GM12864 (cell line): Measurements from ENCODE around the gene TRRAP.

Experiments
- DNase-seq: peaks from one replicate; pipeline ENCODE4 v3.0.0-alpha.2; 2011; ENCODE audit warnings: low read depth
- H3K4me3 ChIP-seq: 2 replicates; pipeline ENCODE4 v1.5.1; 2011; ENCODE audit warnings: mild to moderate bottlenecking, low read depth, low read length, control low read depth
- TF ChIP-seq, protein P1 (sequence below): IDR thresholded peaks from 2 replicates; pipeline ENCODE4 v1.5.1; 2011; ENCODE audit warnings: low read depth, mild to moderate bottlenecking, moderate library complexity, low read length, control low read depth, inconsistent platforms; ENCODE audit errors: missing control alignments

Gene TRRAP

DNA sequence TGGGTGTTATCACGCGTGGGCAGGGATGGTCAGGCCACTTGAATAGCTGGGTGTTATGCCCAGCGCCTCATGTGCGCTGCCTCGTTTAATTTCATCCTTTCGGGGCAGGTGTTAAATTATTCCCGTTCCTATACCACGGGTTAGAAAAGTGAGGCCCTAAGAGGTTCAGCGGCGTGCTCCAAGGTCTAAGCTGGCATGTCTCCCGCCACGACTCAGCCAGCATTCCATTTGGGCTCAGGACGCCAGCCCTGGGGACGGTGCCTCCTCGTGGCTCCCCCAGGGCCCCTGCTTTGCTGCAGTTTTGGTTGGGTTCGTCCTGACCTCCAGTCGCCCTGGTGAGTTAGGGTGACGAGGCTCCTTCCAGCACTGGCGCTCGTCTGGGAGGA lies 124.5 kb downstream of the TRRAP start:
- TF ChIP-seq, protein P1, sequence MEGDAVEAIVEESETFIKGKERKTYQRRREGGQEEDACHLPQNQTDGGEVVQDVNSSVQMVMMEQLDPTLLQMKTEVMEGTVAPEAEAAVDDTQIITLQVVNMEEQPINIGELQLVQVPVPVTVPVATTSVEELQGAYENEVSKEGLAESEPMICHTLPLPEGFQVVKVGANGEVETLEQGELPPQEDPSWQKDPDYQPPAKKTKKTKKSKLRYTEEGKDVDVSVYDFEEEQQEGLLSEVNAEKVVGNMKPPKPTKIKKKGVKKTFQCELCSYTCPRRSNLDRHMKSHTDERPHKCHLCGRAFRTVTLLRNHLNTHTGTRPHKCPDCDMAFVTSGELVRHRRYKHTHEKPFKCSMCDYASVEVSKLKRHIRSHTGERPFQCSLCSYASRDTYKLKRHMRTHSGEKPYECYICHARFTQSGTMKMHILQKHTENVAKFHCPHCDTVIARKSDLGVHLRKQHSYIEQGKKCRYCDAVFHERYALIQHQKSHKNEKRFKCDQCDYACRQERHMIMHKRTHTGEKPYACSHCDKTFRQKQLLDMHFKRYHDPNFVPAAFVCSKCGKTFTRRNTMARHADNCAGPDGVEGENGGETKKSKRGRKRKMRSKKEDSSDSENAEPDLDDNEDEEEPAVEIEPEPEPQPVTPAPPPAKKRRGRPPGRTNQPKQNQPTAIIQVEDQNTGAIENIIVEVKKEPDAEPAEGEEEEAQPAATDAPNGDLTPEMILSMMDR, result no peak
- no peak overlapping the region for H3K4me3 ChIP-seq
- no peak for DNase-seq

DNA sequence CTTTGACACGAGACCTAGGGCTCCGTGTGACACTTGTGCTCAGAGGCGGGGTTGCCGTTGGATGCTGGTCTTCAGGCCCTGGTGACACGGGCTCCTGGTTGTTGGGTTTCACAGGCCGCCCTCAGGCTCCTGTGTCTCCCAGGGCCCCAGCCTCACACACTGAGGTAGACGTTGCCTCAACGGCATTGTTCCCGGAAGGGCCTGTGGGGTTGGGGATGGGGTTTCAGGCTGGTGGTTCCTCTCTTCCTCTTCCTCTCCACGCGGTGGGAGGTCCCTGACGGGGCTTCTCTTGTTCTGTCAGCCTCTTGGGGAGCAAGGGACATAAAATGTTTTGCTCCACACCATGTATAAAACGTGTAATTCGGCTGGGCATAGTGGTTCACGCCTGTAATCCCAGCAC lies 125.1 kb downstream of the TRRAP start:
- TF ChIP-seq, protein P1, result no peak
- H3K4me3 ChIP-seq, result no peak overlapping the region
- DNase-seq, result no peak

DNA sequence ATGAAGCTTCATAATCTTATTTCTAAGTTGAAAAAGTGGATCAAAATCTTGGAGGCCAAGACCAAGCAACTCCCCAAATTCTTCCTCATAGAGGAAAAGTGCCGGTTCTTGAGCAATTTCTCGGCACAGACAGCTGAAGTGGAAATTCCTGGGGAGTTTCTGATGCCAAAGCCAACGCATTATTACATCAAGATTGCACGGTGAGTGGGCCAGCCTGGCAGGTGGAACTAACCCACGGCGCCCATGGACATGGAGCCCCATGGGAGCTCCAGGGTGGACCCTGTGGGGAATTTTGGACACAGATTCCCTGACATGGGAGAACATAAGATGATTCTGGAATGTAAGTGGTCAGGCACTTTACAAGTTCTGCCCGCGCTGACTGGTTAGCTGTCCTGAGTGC lies 125.9 kb downstream of the TRRAP start:
- TF ChIP-seq, protein P1, result no peak
- DNase-seq, result no peak
- no peak overlapping the region for H3K4me3 ChIP-seq

DNA sequence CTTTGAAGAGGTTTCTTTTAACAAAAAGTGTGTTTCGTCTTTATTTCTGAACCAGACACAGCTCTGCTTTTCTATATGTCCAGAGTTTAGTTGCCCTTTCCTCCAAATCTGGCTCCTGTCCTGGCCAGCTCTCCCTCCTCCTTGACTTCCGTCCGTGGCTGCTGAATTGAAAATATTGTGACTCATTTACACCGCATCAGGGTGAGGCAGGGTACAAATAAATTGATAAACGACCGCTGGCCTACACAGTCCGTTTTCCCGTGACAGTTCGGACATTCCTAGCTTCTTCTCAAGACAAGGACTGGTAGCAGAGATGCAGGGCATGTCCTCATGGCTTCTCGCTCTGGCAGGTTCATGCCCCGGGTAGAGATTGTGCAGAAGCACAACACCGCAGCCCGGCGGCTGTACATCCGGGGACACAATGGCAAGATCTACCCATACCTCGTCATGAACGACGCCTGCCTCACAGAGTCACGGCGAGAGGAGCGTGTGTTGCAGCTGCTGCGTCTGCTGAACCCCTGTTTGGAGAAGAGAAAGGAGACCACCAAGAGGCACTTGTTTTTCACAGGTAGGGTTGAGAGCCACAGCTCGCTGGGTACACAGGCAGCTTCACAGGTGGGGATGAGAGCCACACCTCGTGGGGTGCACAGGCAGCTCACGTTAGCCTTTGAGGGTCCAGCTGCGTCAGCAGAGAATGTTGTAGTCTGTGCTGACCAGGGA lies 126.6 kb downstream of the TRRAP start:
- TF ChIP-seq, protein P1, result no peak
- no peak for DNase-seq
- H3K4me3 ChIP-seq, result no peak overlapping the region

DNA sequence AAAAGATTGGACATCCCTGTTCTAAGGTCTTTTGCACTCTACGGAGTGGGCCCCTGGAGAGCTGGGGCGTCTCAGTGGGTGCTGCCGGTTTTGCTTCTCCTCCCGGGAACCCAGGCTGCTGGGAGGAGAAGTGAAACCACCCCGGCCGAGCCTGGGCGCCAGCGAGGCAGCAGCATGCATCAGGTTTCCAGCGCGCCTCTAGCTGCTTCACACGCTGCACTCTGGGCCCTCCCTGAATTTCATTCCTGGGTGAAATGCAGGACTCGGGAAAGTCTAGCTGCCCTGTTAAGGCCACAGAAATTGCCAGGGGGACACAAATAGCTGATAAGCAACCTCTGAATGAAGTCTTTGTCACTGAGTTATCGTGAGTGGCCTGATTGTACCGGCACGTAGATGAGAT lies 127.4 kb downstream of the TRRAP start:
- TF ChIP-seq, protein P1, result no peak
- no peak overlapping the region for H3K4me3 ChIP-seq
- no peak for DNase-seq

DNA sequence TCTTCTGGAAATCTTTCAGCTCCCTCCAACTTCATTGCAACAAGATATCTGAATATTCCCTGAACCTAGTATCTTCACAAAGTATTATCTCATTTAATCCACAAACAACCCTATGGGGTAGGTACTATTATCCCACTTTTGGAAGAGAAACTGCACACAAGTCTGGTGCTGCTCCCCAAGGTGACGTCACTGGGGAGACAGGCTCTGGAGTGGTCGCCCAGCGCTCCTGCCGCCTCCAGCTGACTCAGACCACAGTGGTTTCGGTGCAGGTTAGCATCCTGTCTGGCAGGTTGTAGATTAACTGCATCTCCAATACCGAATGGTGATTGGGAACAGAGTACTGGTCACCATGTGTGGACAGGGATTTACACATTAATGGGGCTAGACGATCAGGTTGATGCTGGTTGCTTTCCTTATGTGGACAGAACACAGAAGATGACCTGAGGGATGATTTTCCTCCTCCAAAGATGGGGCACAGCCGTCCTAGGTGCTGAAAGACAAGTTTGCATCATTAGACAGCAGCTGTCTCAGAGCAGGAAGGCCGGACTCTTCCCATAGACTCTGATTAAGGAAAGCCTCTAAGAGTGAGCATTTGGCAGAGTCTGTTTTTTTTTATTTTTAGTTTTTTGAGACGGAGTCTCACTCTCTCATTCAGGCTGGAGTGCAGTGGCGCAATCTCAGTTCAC lies 128.6 kb downstream of the TRRAP start:
- DNase-seq, result no peak
- no peak overlapping the region for H3K4me3 ChIP-seq
- TF ChIP-seq, protein P1, result no peak
